Raji (cell line): ENCODE data around the gene ERFL.

Source experiments
- POLR2A ChIP-seq: IDR thresholded peaks from 2 replicates; pipeline ENCODE4 v1.6.1; 2011; ENCODE audit warnings: low read depth, low read length, control low read depth; ENCODE audit not compliant: insufficient read depth

ERFL gene

GRCh38 chr19:41911889-41912731 is 16.1 kb downstream of the ERFL start:
- TF ChIP-seq POLR2A, result no peak

GRCh38 chr19:41910992-41911888 is 17.0 kb downstream of the ERFL start:
- no peak for TF ChIP-seq POLR2A

GRCh38 chr19:41910240-41910991 is 17.8 kb downstream of the ERFL start:
- TF ChIP-seq POLR2A, result no peak

GRCh38 chr19:41909706-41910105 is 18.5 kb downstream of the ERFL start:
- no peak for TF ChIP-seq POLR2A

GRCh38 chr19:41908724-41909464 is 19.4 kb downstream of the ERFL start:
- no peak for TF ChIP-seq POLR2A

GRCh38 chr19:41907994-41908615 is 20.1 kb downstream of the ERFL start:
- no peak for TF ChIP-seq POLR2A

- TF ChIP-seq POLR2A, result no peak
These were observed 21.2 kb downstream of the ERFL start for GRCh38 chr19:41906916-41907680.

- no peak for TF ChIP-seq POLR2A
These were observed 22.0 kb downstream of the ERFL start for GRCh38 chr19:41906271-41906670.

- no peak for TF ChIP-seq POLR2A
These were observed 22.8 kb downstream of the ERFL start for GRCh38 chr19:41905273-41906002.

- no peak for TF ChIP-seq POLR2A
These were observed 24.0 kb downstream of the ERFL start for GRCh38 chr19:41904118-41904870.

GRCh38 chr19:41903193-41903953 is 24.9 kb downstream of the ERFL start:
- TF ChIP-seq POLR2A, result no peak
